Stimulated activated CD4-positive, alpha-beta T cell treated with anti-CD3 and anti-CD28 coated beads, TNF-alpha, amount 100 ng/mL, for 4 hours (primary cell): ENCODE measurements around the gene FXYD7.
"Not testable (repeated sequence)": the region's sequence is repeated elsewhere in the genome, so short reads cannot be mapped to it uniquely, and the experiment has no call there.

ENCODE experiments used
- DNase-seq, 3 experiments: peaks; one replicate each; pipeline ENCODE4 v3.0.0-alpha.2; 2020; ENCODE audit warnings: low read depth in 3 of 3

Gene FXYD7

GRCh38 chr19:35143231-35143715 is at the start of gene FXYD7:
FXYD7 (plus strand) TSS chr19:35143255; CDS start chr19:35143334, 79 bp downstream.
- no peak for DNase-seq

- DNase-seq, result no peak
Observed at GRCh38 chr19:35093430-35093829, 49.6 kb upstream of the FXYD7 start.

- DNase-seq, result no peak
Observed at GRCh38 chr19:35093941-35094647, 49.0 kb upstream of the FXYD7 start.

GRCh38 chr19:35094656-35095055 is 48.4 kb upstream of the FXYD7 start:
- DNase-seq, result no peak

GRCh38 chr19:35095667-35096368 is 47.2 kb upstream of the FXYD7 start:
- DNase-seq, result no peak

GRCh38 chr19:35098413-35099049 is 44.5 kb upstream of the FXYD7 start:
- DNase-seq, result no peak

- DNase-seq, result no peak
Observed at GRCh38 chr19:35099155-35099896, 43.7 kb upstream of the FXYD7 start.

GRCh38 chr19:35099897-35100275 is 43.2 kb upstream of the FXYD7 start:
- DNase-seq, result no peak

GRCh38 chr19:35100588-35101533 is 42.2 kb upstream of the FXYD7 start:
- no peak for DNase-seq

- DNase-seq, result not testable (repeated sequence)
Observed at GRCh38 chr19:35101949-35102348, 41.1 kb upstream of the FXYD7 start.

- not testable (repeated sequence) for DNase-seq
Observed at GRCh38 chr19:35103614-35104013, 39.4 kb upstream of the FXYD7 start.

GRCh38 chr19:35104361-35104760 is 38.7 kb upstream of the FXYD7 start:
- no peak for DNase-seq

- DNase-seq, result no peak
Observed at GRCh38 chr19:35105047-35105410, 38.0 kb upstream of the FXYD7 start.

- DNase-seq, result no peak
Observed at GRCh38 chr19:35105411-35106290, 37.4 kb upstream of the FXYD7 start.

GRCh38 chr19:35106291-35106583 is 36.8 kb upstream of the FXYD7 start:
- no peak for DNase-seq

GRCh38 chr19:35106898-35107541 is 36.0 kb upstream of the FXYD7 start:
- DNase-seq, result no peak

- no peak for DNase-seq
Observed at GRCh38 chr19:35107545-35107944, 35.5 kb upstream of the FXYD7 start.

- no peak for DNase-seq
Observed at GRCh38 chr19:35108730-35109129, 34.3 kb upstream of the FXYD7 start.

GRCh38 chr19:35109395-35110112 is 33.5 kb upstream of the FXYD7 start:
- no peak for DNase-seq
